ENCODE data around the gene SAMD10. TPM values are rescaled to one million over a fixed set of nuclear protein-coding genes. Genes with fewer than 3 reads are reported as not detected.

The SAMD10 gene
- total and polyA plus RNA-seq, 8 donors: 1.3 to 7.3 (median 3.6) TPM

DNA sequence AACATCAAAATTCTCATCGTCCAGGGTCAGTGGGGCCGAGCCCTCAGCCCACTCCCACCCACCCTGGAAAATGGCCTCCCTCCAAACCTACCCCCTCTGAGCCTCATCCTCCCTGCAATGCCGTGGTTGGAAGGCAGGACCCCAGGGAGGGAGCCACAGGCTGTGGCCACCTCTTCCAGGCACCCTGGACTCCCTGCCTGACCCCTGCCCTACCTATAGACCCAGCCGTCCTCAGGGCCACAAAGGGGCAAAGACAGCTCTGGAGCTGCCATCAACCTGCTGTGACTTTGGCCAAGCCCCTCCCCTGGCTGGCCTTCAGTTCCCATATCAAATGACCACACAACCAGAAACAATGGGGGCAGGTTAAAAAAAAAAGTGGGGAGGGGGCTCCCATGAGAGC is 21.0 kb downstream of the SAMD10 start:
- 61 to 71% methylated on average over 4 of the region's 4 CpGs for WGBS, 2 donors
- DNase-seq (peak in 2 of 6 donors; percentile 49 to 57), FAIRE-seq (no peak), ATAC-seq (no peak)
- Histone ChIP-seq H3K36me3 (peaks cover 0 to 27% (median 8%) of the 10 kb centered on the region in 3 donors), H3K4me3 (no peak overlapping the region), H3K9me3 (no peaks in the 10 kb centered on the region), H3K4me1 (peaks cover 0 to 17% (median 9%) of the 10 kb centered on the region in 3 donors), H3K27ac (no peak overlapping the region), H3K27me3 (no peaks in the 10 kb centered on the region)
- TF ChIP-seq, protein P1, sequence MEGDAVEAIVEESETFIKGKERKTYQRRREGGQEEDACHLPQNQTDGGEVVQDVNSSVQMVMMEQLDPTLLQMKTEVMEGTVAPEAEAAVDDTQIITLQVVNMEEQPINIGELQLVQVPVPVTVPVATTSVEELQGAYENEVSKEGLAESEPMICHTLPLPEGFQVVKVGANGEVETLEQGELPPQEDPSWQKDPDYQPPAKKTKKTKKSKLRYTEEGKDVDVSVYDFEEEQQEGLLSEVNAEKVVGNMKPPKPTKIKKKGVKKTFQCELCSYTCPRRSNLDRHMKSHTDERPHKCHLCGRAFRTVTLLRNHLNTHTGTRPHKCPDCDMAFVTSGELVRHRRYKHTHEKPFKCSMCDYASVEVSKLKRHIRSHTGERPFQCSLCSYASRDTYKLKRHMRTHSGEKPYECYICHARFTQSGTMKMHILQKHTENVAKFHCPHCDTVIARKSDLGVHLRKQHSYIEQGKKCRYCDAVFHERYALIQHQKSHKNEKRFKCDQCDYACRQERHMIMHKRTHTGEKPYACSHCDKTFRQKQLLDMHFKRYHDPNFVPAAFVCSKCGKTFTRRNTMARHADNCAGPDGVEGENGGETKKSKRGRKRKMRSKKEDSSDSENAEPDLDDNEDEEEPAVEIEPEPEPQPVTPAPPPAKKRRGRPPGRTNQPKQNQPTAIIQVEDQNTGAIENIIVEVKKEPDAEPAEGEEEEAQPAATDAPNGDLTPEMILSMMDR (IDR thresholded peaks at IDR 0.05): no peak
- intact Hi-C loops (cut with DNase I): no loop called here

GRCh38 chr20:63957690-63958441 is 21.6 kb downstream of the SAMD10 start:
- 61 to 63% methylated on average over 13 of the region's 13 CpGs for WGBS, 2 donors
- intact Hi-C loops (cut with DNase I): no loop called here
- ATAC-seq (peak in 1 of 4 donors; percentile 1), FAIRE-seq (no peak), DNase-seq (peak in 3 of 6 donors; percentile 63 to 84 (median 67))
- Histone ChIP-seq H3K27me3 (no peaks in the 10 kb centered on the region), H3K9me3 (no peaks in the 10 kb centered on the region), H3K4me1 (peaks cover 0 to 17% (median 9%) of the 10 kb centered on the region in 3 donors), H3K4me3 (no peak overlapping the region), H3K36me3 (peaks cover 0 to 22% (median 8%) of the 10 kb centered on the region in 3 donors), H3K27ac (peak overlapping the region in 3 of 4 donors; percentile 42 to 50 (median 47))
- TF ChIP-seq, protein P1 (IDR thresholded peaks at IDR 0.05): no peak

GRCh38 chr20:63957004-63957689 is 22.3 kb downstream of the SAMD10 start:
- intact Hi-C loops (cut with DNase I): no loop called here
- FAIRE-seq (no peak), ATAC-seq (peak; percentile 33 to 65 (median 57)), DNase-seq (peak; percentile 63 to 86 (median 74))
- TF ChIP-seq, protein P1 (IDR thresholded peaks at IDR 0.05): no peak
- H3K4me3 ChIP-seq: peak overlapping the region; percentile 4 to 100 (median 64)
- H3K4me1 ChIP-seq: peaks cover 0 to 17% (median 9%) of the 10 kb centered on the region in 3 donors
- no peaks in the 10 kb centered on the region for H3K27me3 ChIP-seq
- peaks cover 0 to 15% (median 2%) of the 10 kb centered on the region in 3 donors for H3K36me3 ChIP-seq
- peak overlapping the region in 3 of 4 donors; percentile 42 to 50 (median 47) for H3K27ac ChIP-seq
- no peaks in the 10 kb centered on the region for H3K9me3 ChIP-seq
- WGBS, 2 donors: 5 to 6% methylated on average over 28 of the region's 28 CpGs

DNA sequence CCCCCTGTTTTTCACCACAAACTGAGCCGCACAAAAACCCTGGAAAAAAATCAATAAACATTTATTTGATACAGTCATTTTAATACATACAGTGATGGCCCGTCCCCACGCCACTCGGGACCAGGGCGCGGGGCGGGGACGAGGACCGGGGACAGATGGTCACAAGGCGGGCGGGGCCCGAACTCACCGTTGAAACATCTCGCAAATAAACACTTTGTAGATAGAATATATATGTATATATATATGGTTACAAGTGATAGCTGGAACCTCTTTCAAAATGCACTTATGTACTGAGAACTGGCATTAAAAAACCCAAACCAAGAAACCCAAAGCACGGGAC is 22.8 kb downstream of the SAMD10 start:
- H3K4me1 ChIP-seq: peaks cover 0 to 17% (median 9%) of the 10 kb centered on the region in 3 donors
- FAIRE-seq: no peak
- no peak for DNase-seq
- peaks cover 0 to 9% (median 0%) of the 10 kb centered on the region in 3 donors for H3K36me3 ChIP-seq
- no peaks in the 10 kb centered on the region for H3K9me3 ChIP-seq
- TF ChIP-seq, protein P1 (IDR thresholded peaks at IDR 0.05): no peak
- H3K27ac ChIP-seq: peak overlapping the region in 3 of 4 donors; percentile 42 to 50 (median 47)
- intact Hi-C loops (cut with DNase I): no loop called here
- no peak for ATAC-seq
- H3K27me3 ChIP-seq: no peaks in the 10 kb centered on the region
- peak overlapping the region; percentile 4 to 100 (median 64) for H3K4me3 ChIP-seq
- 1% methylated on average over 15 of the region's 15 CpGs for WGBS, 2 donors
